GM12864 (cell line): ENCODE data around the gene ATG4D.

Experiments
- DNase-seq: peaks from one replicate; pipeline ENCODE4 v3.0.0-alpha.2; 2011; ENCODE audit warnings: low read depth
- H3K4me3 ChIP-seq: 2 replicates; pipeline ENCODE4 v1.5.1; 2011; ENCODE audit warnings: mild to moderate bottlenecking, low read depth, low read length, control low read depth
- CTCF ChIP-seq: IDR thresholded peaks from 2 replicates; pipeline ENCODE4 v1.5.1; 2011; ENCODE audit warnings: low read depth, mild to moderate bottlenecking, moderate library complexity, low read length, control low read depth, inconsistent platforms; ENCODE audit errors: missing control alignments

ATG4D gene

GRCh38 chr19:10514211-10515145 is 29.2 kb upstream of the ATG4D start:
- no peak overlapping the region for H3K4me3 ChIP-seq
- no peak for DNase-seq
- TF ChIP-seq CTCF: no peak

DNA sequence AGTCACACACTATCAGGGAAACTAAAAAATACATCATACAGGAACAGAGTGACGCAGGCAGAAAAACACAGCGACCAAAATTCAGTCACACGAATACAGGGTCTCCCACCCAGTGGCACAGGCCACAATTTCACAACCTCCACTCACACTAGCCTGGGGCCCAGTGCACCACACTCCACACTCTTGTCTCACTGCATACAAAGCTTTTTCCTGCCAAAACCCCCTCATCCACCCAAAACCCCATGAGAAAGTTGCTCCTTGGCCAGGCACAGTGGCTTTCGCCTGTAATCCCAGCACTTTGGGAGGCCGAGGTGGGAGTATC is 27.7 kb upstream of the ATG4D start:
- no peak overlapping the region for H3K4me3 ChIP-seq
- DNase-seq: no peak
- no peak for TF ChIP-seq CTCF

DNA sequence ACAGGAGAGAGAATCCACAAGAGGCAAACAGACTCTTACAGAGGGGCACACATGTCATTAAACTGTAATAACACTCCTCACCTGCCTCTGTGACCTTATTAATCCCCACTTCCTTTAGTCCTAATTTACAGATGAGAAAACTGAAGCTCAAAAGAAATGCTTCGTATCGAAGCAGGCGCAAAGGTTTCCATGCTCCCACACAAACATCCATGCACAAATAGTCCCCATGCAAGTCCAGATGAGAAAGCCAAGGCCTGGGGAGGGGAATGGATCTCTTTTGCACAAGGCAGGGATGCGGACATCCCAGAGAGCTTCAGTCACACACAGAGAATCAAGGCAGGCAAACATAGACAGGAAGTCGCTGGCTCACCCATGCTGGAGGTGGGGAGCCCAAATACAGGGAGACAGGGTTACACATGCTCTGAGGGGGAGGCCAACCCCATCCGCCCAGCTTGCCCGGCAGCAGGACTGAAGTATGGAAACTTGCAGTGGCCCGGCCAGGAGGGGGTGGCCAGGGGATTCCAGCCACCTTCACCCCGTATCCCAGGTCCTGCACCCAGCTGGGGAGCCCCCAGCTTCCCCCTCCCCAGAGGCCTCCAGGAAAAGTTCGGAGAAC is 26.9 kb upstream of the ATG4D start:
- no peak for DNase-seq
- no peak for TF ChIP-seq CTCF
- H3K4me3 ChIP-seq: no peak overlapping the region

DNA sequence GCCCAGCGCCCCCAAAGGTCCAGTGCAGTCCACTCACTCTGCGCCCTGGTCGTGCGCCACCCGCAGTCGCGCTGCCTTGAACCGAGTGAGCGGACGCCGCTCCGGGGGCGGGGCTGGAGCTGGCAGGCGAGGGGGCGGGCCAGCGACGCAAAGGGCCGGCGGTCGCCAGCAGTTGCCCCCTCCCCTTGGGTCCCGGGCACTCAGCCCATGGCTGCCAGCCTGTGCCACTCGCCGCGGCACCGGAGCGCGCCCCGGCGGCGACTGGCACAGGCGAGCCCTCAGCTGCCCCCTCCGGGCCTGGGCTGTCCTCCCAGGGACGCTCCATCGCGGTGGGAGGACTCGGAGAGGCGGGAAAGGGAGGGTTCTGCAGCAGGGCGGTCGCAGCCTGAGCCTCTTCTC is 26.3 kb upstream of the ATG4D start, which contains the start of gene S1PR5:
TSS of gene S1PR5 (minus strand) at position 87 of the 399 bp plus-strand sequence. CDS start 2,436 bp downstream, outside the sequence.
- H3K4me3 ChIP-seq: no peak within 1 kb of the TSS
- TF ChIP-seq CTCF: no peak
- DNase-seq: no peak

DNA sequence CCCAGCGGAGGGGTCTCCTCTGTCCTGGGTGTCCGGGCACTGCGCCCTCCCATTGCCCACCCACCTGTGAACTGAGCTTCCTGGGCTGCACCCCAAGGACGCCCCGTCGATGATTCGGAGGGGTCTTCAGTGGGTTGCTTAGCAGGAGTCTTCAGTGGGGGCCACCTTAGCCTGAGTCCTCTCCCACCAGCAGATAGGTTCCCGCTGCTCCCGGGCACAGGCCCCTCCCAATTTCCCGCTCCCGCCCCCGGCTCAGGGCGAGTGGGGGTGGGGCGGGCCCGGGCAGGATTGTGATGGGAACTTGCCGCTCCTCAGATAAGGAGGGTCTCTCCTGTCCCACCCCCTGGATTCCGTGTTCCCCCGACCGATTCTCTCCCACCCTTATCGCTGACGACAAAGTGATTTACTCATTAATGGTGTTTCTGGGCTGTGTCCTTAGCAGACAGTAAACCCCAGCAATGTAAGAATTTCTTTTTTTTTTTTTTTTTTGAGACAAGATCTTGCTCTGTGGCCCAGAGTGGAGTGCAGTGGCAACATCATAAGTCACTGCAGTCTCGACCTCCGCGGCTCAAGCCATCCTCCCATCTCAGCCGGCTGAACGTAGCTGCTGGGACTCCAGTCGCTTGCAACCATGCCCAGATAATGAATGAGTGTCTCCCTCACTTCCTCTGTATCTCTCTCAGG is 25.8 kb upstream of the ATG4D start:
- no peak for TF ChIP-seq CTCF
- H3K4me3 ChIP-seq: no peak overlapping the region
- DNase-seq: no peak

- no peak overlapping the region for H3K4me3 ChIP-seq
- TF ChIP-seq CTCF: no peak
- no peak for DNase-seq
Measured at GRCh38 chr19:10518444-10519361, 25.0 kb upstream of the ATG4D start.
